GM19467 (cell line): ENCODE results near the gene CCS.
"Not testable (repeated sequence)": the region's sequence is repeated elsewhere in the genome, so short reads cannot be mapped to it uniquely, and the experiment has no call there.

Source experiments
- ATAC-seq: cut with Tn5 transposase; IDR thresholded peaks from one replicate; pipeline ENCODE4 v1.9.1; 2021; ENCODE audit warnings: mild to moderate bottlenecking, moderate library complexity; ENCODE audit not compliant: unreplicated experiment

Gene CCS

DNA sequence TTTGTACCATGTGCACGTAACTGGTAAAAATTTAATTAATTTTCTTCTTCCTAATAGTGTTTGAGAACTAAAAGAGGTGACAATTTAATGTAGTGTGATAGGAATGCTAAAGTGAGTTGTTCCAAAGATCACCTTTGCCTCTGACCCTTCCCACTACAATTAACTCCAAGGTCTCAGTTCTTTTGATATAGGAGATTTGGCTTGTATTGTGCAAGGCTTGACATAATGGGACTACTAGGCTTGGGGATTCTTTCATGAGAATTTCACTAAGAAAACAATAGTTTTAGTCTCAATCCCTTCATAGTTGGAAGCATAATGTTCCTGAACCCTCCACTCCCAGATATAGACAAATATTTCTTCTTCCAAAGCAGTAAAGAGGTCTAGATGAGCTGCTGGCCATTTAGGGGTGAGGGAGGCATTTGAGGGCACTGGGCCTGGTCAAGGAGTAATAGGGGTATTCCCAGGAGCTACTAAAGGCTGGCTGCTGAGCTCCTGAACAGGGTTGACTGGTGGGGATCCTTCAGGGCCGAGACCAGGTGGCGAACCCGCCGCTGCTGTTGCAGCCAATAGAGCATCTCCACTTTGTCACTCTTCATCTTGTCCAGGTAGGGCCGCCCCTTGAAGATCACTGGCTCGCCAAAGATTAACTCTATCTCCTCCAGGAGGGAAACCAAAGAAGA, 2.8 kb upstream of the CCS start:
- no peak for ATAC-seq

DNA sequence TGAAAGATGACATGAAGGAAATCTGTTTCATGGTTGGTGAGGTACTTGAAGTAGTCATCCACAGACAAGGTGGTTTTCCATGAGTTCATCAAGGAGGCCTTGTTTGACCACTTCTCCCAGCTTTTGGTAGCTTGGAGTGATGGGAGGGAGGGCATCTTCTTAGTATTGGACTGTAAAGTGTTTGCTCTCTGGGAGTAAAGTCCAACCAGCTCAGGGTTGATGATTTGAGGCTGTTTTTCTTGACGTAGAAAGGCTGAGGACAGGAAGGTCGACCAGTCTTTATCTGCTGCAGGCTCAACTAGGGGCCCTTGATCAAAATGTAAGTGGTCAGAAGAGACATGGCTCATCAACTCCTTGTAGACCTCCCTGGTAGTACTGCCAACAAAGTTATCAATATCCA, 1.8 kb upstream of the CCS start:
- no peak for ATAC-seq

DNA sequence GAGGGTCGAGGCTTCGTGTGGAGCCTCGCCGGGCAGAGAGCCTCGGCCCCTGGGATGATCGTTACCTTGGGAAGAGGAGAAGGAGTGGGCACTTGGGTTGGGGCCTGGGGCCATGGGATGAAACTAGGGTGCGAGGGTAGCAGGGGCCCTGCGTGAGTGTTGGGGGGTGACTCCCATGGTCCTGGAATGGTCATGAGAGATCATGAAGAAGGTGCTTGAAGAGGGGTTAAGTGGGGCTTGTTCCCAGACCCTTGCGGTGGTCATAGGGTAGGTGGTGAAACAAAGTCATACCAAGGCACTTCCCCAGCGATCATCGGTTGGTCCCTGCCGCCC, 284 bp downstream of the CCS start:
- ATAC-seq, result peak; percentile 23

DNA sequence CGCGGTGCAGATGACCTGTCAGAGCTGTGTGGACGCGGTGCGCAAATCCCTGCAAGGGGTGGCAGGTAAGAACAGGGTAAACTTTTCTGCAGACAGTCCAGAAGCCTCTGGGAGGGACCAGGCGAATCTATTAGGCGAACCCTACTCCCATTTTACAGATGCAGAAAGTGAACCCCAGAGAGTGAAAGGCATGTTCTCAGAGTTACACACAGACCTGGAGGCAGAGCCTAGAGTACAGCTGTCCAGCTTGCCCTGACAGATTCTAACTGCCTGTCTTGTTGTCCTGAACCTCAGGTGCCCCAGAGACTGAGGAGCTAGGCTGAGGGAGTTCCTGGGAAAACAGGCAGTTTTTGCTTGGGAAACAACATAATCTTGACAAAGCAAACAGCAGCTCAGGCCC, 665 bp downstream of the CCS start:
- ATAC-seq, result no peak

DNA sequence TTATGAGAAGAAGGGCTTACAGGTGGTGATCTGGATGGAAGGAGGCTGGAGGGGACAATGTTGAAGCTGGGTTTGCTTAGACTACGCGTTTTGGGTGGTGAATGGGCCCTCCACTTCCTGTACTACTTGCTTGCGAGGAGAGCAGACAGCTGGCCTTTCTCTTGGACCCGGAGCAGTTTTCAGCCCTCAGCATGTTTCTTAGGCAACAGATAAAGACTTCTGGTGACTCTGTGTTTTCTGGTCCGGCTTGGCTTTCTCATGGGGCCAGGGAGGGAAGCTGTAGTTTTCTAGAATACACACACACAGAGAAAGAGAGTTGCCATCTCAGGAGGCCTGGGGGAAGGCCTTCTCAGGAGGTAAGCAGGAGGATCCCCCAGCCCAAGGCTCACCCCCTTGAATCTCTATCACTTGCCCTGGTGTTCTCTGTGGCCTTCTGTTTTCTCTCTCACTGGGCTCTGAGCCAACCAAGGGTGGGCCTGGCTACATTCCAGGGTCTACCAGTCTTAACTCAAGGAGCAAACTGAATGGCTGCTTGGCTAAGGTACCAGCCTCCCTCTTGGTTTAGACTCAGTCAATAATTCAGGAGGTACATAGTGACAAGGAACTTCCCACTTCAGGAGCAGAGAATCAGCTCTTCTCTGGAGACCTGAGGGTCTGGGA, 2.4 kb downstream of the CCS start:
- ATAC-seq, result no peak

DNA sequence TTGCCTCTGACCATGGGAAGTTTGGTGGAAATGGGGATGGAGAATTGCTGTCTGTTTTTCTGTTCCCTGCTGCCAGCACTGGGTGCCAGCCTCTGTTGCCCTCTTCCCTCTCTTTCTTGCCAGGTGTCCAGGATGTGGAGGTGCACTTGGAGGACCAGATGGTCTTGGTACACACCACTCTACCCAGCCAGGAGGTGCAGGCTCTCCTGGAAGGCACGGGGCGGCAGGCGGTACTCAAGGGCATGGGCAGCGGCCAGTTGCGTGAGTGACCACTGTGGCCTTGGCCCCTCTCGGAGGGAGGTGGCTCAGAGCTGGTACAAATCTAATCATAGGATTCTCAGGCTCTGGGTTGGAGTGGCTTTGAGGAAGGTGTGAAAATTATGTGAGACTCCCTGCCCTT, 6.0 kb downstream of the CCS start:
- ATAC-seq, result no peak

DNA sequence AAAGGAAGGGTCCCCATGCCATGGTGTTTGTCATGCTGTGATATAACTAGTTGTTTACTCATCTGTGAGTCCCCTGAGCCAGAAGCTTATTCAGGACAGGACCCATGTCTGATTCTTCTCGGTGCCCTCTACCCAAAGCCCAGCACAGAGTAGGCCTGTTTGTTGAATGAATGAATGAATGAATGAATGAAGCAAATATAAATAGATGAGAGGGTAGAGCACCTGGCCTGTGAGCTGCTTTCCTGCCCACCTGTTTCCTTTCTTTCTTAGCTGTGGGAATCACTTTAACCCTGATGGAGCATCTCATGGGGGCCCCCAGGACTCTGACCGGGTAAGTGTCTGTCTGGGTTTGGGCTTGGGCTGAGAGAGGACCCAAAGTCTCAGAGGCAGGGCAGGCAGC, 7.2 kb downstream of the CCS start:
- no peak for ATAC-seq

DNA sequence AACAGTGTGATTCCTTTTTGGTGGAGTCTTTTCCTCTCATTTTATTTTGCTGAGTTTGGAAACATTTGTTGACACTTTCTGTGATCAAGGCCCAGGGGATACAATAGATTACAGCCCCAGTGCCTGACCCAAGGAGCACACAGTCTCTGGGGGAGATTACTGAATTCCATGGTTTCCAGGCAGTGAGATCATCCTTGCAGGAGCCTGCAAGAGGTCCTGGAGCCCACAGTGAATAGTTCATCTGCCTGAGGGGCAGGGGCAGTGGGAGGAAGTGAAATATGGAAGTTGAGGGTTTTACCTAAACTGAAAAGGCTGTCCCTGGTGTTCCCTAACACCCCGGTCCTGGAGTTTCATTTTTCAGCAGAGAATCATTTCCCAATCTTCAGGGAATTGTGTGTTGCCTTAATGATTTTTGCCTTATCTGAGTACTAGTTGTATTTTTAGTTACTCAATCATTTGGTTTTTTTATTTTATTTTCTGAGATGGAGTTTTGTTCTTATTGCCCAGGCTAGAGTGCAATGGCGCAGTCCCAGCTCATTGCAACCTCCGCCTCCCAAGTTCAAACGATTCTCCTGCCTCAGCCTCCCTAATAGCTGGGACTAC, 7.7 kb downstream of the CCS start:
- ATAC-seq, result no peak

DNA sequence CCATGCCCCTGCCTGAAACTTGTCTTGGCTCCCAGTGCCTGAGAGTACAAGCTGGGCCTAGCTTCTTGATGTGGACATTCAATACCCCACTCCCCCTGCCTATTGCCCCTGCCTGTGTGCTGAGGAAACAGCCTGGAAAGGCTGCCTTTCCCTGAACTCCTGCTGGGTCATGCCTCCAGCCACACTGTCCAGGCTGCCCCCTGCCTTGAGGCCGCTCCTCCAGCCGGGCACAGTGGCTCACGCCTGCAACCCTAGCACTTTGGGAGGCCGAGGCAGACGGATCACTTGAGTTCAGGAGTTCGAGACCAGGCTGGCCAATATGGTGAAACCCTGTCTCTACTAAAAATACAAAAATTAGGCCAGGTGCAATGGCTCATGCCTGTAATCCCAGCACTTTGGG, 10.1 kb downstream of the CCS start:
- no peak for ATAC-seq

DNA sequence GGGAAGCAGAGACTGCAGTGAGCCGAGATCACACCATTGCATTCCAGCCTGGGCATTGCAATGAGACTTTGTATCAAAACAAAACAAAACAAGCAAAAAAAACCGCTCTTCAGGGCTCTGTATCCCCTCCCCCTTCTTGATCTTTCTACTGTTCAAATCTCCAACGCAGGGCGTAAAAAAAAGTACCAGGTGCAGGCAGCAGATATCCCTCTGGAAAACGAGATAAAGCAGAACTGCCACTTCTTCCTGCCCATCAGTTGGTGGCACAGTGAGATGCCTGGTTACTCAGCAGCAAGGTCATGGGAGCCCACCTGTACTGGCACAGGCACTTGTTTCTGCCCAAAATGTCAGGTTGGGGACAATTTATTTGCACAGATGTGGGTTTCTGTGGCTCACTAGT, 11.2 kb downstream of the CCS start:
- no peak for ATAC-seq

DNA sequence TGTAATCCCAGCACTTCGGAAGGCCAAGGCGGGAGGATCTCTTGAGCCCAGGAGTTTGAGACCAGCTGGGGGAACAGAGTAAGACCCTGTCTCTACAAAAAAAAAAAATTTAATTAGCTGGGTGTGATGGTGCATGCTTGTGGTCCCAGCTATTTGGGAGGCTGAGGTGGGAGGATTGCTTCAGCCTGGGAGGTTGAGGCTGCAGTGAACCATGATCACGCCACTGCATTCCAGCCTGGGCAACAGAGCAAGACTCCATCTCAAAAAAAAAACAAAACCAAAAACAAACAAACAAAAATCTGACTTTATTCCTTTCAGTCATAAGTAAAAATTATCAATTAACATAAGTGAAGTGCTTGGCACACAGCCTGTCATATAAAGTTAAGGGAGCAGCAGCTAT, 13.6 kb downstream of the CCS start:
- not testable (repeated sequence) for ATAC-seq

DNA sequence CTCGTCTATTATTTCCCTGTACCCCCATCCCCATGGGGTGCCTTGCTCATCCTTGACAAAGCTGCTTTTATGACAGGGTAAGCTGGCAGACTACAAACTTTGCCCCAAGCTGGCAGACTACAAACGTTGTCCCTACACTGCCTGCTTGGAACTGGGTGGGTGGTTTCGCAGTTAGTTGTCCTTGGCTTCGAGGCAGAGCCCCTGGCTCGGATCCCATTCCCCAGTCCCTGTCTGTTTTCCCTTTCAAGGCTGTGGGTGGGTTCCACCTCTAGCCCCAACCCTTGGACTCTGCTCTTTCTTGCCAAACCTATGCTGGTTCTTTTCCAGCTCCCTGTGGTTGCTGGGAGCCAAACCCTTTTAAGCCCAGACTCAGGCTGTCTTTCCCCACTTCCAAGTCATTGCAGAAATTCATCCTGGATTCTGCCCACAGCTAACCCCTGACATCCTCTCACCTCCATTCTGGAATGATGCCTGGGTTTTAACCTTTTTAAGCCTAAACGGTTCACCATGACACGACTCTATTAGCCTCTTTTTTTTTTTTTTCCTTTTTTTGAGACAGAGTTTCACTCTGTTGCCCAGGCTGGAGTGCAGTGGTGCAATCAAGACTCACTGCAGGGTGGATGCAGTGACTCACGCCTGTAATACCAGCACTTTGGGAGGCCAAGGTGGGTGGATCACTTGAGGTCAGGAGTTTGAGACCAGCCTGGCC, 14.3 kb downstream of the CCS start:
- ATAC-seq, result no peak

DNA sequence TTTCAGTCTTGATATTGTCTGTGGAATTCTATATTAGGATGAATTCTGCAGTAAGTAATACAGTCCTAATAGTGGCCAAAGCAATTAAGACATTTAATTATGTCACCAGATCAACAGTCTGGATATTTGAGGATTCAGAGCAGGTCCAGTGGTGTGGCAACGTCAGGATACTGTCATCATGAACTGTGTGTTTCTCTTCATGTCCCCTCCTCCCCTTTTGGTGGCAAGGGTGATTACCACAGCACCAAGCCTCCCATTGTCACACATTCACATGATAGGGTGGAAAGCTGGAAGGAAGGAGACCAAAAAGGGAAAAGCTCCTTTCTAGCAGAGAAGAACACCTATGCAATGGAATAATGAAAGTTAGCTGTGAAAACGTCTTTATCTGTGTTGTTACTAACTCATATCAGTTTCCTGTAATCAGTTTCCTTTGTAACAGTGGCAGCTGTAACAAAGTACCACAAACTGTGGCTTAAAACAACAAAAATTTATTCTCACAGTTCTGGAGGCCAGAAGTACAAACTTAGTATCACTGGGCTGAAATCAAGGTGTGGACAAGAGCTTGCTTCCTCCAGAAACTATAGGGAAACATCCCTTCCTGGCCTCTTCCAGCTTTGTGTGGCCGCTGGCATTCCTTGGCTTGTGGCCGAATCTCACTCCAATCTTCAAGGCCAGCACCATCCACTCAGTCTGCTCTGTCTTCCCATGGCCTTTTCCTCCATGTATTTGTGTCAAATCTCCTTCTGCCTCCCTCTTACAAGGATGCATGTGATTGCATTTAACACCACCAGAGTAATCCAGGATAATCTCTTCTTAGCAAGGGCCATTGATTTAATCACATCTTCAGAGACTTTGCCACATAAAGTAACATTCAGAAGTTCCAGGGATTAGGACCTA, 17.0 kb downstream of the CCS start:
- ATAC-seq, result no peak

DNA sequence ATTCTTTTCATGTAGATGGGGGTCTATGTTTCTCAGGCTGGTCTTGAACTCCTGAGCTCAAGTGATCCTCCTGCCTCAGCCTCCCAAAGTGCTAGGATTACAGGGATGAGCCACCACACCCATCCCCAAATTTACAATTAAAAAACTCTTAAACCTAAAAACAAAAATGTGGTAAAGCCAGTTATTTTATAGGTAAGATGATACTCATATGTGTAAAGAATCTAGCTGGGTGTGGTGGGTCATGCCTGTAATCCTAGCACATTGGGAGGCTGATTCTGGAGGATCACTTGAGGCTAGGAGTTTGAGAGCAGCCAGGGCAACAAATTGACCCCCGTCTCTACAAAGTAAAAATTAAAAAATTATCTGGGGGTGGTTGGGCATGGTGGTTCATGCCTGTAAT, 19.5 kb downstream of the CCS start:
- ATAC-seq, result no peak

DNA sequence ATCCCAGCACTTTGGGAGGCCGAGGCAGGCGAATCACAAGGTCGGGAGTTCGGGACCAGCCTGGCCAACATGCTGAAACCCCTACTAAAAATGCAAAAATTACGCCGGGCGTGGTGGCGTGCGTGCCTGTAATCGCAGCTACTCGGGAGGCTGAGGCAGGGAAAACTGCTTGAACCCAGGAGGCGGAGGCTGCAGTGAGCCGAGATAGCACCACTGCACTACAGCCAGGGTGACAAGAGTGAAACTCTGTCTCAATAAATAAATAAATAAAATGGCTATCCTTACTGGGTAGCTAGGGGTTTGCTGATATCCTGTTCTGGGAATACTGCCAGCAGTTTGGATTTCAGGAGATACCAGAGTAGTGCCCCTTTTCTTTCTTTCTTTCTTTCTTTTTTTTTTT, 21.1 kb downstream of the CCS start:
- no peak for ATAC-seq

DNA sequence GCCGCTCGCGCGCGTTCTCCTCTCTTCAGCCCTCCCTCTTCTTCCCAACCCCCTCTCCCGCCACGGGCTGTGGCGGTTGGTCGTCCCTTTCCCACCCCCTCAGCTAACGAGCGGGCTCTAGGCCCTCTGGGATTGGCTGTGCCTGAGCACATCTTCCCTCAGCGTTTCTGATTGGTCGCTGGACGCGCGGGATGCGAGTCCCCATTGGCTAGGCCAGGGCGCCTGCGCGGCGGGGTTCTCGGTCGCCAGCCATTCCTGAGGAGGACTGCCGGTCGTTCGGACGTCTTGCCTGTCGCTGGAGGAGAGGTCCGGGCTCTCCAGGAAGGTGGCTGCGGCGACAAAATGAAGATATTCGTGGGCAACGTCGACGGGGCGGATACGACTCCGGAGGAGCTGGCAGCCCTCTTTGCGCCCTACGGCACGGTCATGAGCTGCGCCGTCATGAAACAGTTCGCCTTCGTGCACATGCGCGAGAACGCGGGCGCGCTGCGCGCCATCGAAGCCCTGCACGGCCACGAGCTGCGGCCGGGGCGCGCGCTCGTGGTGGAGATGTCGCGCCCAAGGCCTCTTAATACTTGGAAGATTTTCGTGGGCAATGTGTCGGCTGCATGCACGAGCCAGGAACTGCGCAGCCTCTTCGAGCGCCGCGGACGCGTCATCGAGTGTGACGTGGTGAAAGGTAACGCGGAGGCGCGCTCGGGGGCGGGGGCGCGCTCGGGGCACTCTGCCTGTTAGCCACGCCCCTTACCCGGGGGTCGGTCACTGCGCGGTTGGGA, 23.6 kb downstream of the CCS start, which contains the start of gene RBM14:
Gene RBM14, plus strand, starts transcription at position 252 of the 776 bp plus-strand sequence. Its CDS starts 91 bp downstream, at position 343.
- ATAC-seq, result peak; percentile 87

DNA sequence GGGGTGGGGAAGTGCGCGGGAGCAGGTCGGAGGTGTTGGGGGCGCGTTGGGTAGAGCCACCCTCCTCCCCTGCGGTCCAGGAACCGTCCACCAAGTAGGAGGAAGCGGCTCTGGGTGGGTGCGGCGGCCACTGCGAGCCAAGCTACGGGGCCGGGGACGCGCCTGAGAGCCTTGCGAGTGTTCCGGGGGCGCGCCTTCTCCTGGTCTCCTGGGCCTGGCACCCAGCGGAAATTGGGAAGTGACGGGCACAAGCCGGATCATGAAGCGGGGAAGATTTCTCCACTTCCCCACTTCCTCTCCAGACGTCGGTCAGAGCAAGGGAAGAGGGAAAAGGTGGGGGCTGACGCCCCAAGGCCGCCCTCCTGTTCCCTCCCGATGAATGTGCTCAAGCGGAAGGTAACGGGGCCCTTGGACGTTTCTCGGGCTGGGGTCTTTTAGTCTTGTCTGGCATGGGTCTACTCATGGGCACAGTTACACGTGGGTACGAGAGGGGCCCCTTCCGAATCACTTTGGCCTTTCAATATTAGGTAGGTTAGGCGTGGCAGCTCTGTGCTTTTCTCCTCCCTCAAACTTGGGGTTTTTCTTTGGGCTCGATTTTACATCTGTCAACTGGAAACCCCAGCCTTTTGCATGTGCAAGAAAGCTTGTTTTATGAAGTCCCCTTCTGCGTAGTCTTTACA, 24.3 kb downstream of the CCS start:
- no peak for ATAC-seq

DNA sequence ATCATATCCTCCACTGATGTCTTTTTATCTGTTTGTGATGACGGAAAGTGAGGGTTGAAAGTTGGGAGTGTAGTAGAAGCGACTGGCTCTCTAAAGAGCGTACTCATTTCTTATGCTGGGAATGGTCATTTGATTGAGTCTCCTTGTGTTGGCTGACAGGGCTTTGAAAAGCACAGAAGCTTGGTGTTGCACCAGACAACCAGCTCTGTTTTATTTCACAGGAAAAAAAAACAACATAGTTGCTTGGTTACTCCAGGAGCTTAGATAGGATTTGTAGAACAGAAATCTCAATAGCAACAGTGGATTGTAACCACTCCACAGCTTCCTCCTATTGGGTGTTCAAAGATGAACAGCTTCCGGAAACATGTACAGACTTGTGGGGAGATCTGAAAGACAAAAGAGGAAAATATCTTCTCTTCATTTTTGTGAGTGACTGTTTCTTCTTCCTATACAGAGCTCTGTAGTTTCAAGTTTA, 26.1 kb downstream of the CCS start:
- ATAC-seq, result no peak

DNA sequence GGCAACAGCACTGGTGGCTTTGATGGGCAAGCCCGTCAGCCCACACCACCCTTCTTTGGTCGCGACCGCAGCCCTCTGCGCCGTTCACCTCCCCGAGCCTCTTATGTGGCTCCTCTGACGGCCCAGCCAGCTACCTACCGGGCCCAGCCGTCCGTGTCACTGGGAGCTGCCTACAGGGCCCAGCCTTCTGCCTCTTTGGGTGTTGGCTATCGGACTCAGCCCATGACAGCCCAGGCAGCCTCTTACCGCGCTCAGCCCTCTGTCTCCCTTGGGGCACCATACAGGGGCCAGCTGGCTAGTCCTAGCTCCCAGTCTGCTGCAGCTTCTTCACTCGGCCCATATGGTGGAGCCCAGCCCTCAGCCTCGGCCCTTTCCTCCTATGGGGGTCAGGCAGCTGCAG, 31.5 kb downstream of the CCS start:
- ATAC-seq, result no peak
